Umbilical cord (tissue), 2 donors: ENCODE data around the gene TIMM13. TPM values are rescaled to one million over a fixed set of nuclear protein-coding genes. Genes with fewer than 3 reads are reported as not detected.

Experiments used
- DNase-seq: peaks from one replicate; pipeline ENCODE4 v3.0.0-alpha.2; 2015; ENCODE audit warnings: low spot score
- total RNA-seq: library from RNA; depleted of rRNA; stranded (reverse); fragments of >200 nt; gene quantifications from one replicate; pipeline ENCODE4 v1.2.3, GENCODE V29; 2014; ENCODE audit warnings: low replicate concordance; ENCODE audit not compliant: insufficient read depth

Gene TIMM13
- total RNA-seq, 1 donor from 2014 or later: 19.7 TPM

DNA sequence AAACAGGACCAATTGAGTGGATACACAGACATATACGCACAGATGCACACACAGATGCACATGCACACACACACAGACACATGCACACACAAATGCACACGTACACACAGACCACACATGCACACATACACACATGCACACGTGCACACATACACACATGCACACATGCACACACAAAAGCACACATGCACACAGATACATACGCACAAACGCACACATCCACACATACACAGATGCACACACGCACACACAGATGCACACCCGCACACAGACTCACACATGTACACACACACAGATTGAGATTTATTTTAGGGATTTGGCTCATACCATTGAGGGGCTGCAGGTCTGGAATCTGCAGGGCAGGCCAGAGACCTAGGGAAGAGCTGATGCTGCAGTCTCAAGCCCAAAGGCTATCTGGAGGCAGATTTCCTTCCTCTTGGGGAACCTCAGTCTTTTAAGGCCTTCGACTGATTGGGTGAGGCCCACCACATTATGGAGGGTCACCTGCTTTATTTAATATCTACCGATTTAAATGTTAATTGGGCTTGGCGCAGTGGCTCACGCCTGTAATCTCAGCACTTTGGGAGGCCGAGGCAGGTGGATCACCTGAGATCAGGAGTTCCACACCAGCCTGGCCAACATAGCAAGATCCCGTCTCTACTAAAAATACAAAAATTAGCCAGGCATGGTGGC, 44.7 kb downstream of the TIMM13 start:
- DNase-seq: no peak

DNA sequence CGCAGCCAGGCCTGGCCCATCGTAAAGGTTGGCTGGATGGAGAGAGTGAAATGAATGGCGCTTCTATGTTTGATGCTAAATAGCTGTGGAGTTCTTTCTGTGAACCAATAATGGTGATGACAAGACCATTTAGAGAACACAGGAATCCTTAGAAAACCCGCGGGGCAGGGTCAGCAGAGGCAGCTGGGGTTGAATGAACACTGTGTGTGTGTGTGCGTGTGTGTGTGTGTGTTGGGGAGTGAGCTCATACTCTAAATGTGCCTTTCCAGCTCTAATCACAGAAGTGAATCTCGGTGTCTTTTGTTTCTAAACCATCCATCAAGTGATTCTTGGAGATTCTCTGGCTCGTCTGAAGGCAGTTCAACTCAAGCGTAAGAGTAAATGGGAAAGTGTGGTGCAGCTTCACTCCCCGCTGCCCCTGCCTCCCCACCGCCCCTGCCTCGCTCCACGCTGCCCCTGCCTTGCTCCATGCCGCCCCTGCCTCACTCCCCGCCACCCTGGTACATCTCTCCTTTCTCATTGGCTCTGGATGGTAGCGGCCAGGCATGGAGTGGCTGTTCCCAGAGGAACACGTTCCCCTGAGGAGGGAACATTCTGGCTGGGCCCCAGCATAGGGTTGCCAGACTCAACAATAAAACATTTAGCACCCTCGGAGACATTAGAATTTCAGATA, 46.1 kb downstream of the TIMM13 start:
- peak; percentile 40 for DNase-seq

DNA sequence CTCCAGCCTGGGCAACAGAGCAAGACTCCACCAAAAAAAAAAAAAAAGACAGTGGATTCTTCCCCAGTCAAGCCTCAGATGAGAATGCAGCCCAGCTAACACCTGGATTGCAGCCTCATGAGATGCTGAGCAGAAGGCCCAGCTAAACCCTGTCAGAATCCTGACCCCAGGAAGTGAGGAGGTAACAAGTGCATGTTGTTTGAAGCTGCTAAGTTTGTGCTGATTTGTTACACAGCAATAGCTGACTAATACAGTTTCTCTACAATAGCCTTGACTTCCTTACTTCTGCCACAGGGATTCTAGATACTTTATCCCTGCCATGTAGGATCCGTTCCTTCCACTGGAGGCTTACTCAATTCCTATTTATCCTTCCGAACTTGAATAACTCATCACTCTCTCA, 46.8 kb downstream of the TIMM13 start:
- DNase-seq: no peak

DNA sequence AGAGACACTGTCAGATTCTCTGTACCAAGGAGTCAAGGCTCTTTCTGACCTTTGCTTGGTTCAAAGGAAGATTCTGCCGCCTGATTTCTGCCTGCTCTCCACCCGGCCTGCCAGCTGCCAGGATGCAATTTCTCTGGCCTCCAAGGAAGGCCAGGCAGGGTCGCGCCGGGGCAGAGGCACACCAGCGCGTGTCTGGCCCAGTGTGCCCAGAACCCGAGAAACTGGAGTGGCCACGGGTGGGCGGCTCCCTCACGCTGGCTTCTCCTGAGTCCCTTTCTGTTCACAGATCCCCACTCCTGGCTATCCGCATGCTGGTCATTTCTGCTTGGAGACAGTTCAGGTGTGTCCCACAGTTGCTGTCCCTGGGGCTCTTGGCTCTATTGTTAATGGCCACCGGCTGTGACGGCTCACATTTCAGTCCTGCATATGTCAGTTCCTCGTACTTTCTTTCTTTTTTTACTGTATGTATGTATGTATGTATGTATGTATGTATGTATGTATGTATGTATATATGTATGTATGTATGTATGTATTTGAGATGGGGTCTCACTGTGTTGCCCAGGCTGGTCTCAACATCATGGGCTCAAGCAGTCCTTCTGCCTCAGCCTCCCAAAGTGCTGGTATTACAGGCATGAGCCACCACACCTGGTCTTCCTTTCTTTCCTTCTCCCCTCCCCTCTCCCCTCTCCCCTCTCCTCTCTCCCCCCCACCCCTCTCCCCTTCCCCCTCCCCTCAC, 50.4 kb downstream of the TIMM13 start:
- no peak for DNase-seq

Other genes with a start within 250 kb of the TIMM13 start
- 29.4 TPM for gene PLEKHJ1, start 191.3 kb downstream of the TIMM13 start, total RNA-seq
- gene SF3A2, start 190.8 kb downstream of the TIMM13 start, total RNA-seq: 39.7 TPM
- gene AMH, start 178.3 kb downstream of the TIMM13 start, total RNA-seq: 3.1 TPM
- not detected for gene JSRP1, start 171.2 kb downstream of the TIMM13 start, total RNA-seq
- gene PEAK3, start 145.4 kb downstream of the TIMM13 start, total RNA-seq: 0.24 TPM
- not detected for gene LINGO3, start 119.4 kb downstream of the TIMM13 start, total RNA-seq
- gene LSM7, start 99.0 kb downstream of the TIMM13 start, total RNA-seq: 76.6 TPM
- gene SPPL2B, start 98.9 kb downstream of the TIMM13 start, total RNA-seq: 20.5 TPM
- gene TMPRSS9, start 67.3 kb downstream of the TIMM13 start, total RNA-seq: not detected
- 17.8 TPM for gene LMNB2, start 29.4 kb upstream of the TIMM13 start, total RNA-seq
- gene GADD45B, start 48.5 kb upstream of the TIMM13 start, total RNA-seq: 58.7 TPM